ENCODE results near the gene NBEA.

The NBEA gene

DNA sequence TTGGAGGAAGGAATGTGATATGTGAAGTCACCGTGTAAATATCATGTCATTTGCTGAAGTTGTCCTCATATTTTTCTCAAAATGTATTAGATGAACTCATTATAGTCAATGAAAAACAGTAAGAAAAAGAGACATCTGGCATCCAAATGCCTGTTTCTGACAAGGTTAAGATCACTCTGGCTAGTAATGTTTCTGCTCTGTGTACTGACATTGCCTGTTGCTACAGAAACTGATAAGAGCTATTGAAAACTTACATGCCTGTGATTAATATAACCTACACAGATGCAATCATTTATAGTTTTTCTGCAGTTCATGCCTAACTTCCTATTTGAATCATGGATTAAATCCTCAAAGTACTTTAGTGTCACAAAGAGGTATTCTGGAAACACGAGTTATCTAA lies 249.8 kb downstream of the NBEA start:
- no peak for DNase-seq

DNA sequence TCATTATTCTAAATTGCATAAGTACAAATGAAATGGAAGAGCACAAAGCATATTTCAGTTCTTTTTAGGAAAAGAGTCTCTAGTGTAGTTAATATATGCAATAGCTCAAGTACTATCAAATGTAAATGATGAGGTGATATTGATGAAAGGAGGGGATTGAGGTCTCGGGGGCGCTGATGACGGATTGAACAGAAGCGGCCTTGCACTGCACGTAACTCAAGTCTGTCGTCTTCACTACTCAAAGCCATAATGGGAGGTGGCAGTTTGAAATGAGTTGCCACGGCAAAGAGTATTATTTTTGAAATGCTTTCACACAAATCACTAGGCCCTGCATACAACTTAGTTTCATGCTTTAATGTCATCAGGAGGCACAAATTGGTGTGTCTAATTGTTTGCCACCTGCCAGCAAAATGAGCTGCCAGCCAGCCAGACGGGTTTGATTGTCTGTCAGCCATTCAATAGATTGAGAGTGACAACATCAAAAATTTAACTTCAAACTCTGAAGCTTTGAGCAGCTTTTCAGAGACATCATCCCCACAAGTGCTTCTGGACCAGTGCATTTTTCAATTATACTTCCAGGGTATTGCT lies 256.6 kb downstream of the NBEA start:
- no peak for DNase-seq

GRCh38 chr13:35208587-35208986 lies 266.5 kb downstream of the NBEA start:
- DNase-seq, result no peak

DNA sequence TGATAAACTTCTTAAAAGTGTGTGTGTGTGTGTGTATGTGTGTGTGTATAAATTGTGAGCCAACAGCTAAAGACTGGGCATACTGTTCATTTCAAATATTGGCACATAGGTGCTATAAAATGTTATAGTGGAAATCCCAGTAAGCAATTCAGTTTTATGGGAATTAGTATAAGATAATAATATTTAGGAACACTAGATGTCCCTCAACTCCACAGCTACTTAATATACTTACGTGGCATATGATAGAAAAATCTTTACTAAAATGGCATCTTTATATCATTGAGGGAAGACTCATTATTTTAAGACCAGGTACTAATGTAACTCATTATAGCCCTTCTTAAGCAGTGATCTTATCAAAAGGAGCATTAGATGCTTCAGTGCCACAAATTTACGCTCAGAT lies 268.2 kb downstream of the NBEA start:
- DNase-seq, result no peak

DNA sequence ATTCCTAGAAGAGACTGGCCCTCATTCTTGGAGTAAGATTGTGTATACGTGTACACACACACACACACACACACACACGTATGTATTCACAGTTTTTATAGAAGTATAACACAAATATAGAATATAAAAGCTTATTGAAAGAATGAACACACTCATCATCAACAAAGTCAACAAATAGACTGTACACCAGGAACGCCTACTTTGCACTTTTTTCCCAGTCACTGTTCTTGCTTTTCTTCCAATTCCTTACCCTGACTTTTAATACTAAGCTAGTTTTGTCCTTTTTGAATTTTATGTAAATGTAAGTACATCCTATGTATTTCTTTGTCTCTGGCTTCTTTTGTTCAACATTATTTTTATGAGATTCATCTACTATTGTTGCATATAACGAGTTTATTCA lies 269.9 kb downstream of the NBEA start:
- no peak for DNase-seq

DNA sequence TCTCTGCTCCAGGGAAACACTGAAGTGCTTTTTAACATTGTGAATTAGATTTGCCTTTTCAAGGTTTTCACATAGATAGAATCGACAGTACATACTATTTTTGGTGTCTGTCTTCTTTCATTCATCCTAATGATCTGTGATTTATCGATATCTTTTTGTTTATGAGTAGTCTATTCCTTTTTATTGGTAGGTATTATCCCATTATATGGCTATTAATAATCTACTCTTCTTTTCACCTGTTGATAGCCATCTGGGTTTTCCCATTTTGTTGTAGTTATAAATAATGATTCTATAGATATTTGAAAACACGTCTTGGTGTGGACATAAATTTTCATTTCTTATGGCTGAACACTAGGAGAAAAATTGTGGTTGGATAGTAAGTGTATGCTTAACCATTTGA lies 271.8 kb downstream of the NBEA start:
- no peak for DNase-seq

DNA sequence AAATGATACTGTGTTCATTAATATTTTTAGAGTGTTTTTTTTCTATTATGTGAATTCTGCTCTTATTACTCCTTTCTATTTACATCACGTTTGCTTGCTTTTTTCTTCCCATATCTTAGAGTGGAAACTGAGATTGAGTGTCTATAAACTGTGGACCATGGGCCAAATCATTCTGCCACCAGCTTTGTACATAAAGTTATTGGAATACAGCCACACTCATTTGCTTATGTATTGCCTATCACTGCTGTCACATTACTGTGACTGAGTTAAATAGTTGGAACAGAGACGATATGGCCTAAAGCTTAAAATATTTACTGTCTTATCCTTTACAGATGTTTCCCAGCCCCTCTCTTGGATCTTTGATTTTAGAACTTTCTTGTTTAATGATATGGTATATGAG lies 274.1 kb downstream of the NBEA start:
- no peak for DNase-seq

DNA sequence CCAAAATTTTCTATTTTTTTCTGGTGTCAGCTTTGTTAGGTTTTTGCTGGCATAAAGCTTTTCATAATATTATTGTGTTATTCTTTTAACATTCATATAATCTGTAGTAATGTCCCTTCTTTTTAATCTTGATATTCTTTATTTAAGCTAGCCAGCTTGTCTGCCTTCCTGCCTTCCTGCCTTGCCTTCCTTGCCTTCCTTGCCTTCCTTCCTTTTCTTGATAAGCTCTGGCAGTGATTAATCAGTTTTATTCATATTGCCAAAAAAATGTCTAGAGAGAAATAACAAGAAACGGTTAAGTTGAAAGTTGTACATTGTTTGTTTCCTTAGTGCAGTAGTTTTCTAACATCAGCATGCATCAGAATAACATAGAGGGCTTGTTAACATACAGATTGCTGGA lies 277.0 kb downstream of the NBEA start:
- DNase-seq, result no peak

GRCh38 chr13:35225159-35225558 lies 283.1 kb downstream of the NBEA start:
- DNase-seq, result no peak

DNA sequence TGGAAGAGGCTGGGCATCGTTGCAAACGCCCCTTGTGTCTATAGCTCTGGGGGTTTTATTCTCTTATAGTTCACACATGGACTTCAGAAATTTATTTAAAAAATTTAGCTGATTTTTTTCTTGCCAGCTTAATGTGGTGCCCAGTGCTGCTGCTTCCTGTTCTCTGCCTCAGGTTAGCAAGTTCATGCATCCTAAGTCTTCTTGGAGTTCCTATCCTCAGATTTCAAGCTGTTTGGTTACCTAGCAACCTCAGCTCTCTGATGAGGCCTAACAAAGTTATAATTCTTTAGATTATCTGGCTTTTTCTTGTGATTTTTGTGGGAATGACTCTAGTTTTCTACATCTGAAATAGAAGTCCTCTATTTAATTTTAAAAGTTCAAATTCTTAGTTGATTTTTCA lies 283.5 kb downstream of the NBEA start:
- DNase-seq, result no peak

GRCh38 chr13:35228536-35228935 lies 286.5 kb downstream of the NBEA start:
- no peak for DNase-seq

DNA sequence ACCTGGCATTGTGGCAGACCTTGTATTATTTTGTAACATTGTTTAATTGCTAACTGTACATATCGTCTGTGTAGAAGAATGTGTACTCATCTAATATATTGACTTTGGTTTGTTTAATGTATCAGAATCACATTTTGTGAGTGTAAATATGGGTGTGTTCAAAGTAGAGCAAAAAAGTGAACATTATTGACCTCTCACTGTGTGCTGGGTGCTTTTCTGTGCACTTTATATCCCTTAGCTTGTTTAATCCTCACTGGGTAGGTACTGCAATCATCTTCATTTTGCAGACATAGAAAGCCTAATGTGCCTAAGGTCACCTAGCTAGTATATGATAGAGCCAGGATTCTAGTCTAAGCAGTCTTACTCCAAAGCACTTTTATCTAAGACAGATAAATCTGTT lies 289.4 kb downstream of the NBEA start:
- DNase-seq, result no peak

DNA sequence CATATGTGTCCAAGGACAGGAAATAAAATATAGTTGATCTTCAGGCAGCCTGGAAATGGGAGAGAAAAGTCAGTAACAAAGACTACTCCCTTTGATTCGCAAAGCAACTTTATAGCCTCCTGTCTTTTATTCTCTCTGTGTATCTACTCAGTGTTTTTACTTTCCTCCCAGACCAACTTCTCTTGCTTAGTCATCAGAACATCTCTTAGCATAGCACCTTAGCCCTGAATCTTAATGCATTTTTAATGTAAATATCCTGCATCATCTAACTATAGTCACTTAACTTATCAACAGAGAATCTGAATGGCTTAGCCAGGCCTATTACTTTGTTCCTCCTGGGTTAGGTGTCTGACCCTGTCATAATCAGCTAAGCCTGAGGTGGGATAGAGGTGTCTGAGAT lies 296.2 kb downstream of the NBEA start:
- no peak for DNase-seq

DNA sequence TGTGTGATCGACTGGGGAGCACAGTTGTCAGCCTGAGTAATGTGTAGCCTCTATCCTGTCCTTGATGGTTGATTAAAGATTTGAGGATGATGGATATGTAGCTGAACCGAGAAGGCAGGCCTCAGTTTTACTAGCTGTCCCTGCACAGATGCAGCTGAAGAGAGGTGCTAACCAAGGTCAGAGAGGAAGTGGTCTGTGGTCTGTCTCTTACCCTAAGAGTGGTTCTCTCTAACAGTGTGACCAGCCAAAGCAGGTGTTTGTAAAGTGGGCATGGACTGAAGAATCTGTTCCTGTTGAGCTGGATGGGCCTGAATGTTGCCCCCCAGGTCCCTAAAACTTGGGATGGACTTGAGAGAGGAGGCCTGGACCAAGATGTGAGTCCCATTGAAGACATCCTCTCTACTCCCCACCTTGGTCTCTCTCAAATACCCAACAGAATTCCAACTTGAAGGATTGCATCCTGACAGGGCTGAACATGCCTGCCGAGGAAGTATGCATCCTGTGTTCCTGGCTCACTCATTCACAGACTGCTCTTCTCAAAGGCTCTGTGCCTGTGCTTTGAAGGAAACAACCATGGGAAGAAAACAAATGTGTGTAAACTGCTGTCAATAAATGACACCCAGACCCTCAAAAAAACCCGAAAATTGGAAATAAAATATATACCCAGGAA lies 310.6 kb downstream of the NBEA start:
- no peak for DNase-seq

- DNase-seq, result no peak
Observed at GRCh38 chr13:35255241-35255640, 313.2 kb downstream of the NBEA start.

DNA sequence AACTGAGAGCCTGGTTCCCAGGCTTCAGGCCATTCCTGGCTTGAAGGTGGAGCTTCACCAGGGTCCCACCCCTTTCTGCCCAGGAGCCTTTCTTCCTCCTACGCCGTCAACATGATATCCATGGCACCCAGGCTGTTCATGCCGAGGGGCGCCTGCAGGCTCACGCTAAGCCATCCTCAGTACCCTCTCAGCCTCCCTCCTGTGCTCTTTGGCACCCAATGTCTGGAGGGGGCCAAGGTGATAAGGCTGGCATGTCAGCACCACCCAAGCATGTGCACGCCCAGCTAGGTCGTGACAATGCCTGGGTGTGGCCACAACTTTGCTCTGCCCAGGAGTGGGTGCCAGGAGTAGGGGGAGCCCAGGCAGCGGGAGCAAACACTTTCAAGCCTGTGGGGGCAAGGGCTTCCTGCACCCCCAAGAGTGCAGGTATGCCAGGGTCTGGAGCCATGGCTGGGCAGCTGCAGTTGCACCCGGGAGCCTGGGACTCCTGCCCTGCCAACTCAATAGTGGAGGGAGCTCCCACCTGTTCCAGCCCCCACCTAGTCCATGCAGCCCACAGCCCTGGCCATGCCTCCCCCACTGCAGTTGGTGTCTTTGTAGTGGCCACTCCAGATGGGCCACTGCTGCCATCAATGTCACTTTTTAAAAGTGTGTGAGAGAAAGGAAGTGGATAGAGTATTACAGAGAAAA lies 314.5 kb downstream of the NBEA start:
- no peak for DNase-seq

GRCh38 chr13:35260316-35260715 lies 318.2 kb downstream of the NBEA start:
- DNase-seq, result no peak

GRCh38 chr13:35266412-35266811 lies 324.3 kb downstream of the NBEA start:
- no peak for DNase-seq

DNA sequence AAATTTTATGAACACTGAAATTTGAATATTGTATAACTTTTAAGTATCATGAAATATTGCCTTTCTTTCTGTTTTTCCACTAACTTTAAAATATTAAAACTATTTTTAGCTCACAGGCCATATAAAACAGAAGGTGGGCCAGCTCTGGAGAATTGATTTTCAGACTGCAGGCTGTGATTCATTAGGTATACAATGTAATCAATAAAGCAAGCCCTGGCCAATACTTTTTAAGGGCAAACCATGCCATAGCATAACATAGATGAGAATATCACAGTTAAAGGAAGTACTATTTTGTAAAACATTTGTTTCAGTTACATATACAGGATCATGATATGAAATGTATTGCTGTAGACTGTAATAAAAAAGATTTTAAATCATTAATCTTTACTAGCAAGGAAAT lies 336.8 kb downstream of the NBEA start:
- DNase-seq, result no peak

DNA sequence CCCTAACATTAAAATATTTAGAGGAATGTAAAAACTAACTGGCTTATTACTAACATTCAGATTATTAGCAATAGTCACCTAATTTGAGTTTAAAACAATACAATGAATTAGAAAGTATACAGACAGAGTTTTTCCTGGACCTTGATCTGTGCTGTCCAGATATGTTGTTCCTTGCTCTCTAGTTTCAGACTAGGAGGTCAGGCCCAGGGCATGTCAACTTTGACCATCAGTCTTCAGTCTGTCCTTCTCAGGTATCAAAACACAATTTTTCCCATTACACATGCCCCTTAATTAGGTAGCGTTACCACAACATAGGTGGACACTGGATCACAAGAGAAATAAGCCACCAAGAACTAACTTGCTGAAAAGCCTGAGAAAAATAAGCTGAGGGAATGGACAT lies 337.4 kb downstream of the NBEA start:
- no peak for DNase-seq

GRCh38 chr13:35283856-35284255 lies 341.8 kb downstream of the NBEA start:
- DNase-seq, result no peak

DNA sequence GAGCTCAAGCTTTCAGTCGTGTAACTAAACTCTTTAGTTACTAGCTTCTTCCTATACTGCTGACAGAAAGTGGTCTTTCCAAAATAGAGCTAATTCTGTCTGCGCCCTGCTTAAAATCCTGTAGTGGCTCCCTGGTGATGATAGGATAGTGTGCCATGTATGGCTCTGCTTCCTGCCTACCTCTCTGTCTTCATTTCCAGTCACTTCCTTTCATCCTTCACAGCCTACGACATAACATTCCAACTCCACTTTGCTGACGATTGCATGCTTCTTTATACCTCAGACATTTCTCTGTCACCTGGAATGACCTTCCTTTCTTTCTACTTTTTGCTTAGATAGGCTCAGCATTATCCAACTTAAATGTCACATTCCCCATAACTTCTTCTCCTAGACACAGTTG lies 343.6 kb downstream of the NBEA start:
- no peak for DNase-seq

- DNase-seq, result no peak
Observed at GRCh38 chr13:35292329-35292728, 350.3 kb downstream of the NBEA start.

DNA sequence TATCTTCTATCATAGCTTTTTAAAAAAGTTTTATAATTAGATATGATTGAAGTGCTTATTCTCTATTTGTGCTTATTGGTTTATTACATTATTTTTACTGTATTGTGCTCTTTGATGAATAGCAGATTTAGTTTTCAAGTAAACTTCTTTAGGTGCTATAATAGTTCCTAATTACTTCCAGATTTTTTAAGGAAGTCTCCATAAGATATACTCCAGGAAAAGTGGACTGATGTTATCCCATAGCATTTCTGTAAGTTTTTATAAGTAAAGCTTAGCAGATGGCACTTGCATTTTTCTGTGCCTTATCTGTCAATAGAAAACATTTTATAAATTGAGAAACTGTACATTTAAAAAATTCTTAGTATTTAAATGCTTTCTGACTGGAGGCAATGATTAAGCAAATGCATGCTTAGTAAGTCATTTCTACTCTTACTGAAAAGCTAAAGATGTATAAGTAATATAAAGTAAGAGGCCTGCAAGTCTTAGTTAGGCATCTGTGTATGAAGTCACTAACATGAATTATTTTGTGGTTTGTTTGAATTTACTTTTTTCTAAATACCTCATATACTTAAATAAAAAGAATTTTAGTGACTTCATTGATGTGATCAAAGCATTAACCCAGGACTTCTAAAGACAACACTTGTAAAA lies 351.6 kb downstream of the NBEA start:
- DNase-seq, result no peak
